Mesenchymal stem cell (in vitro differentiated cells and primary cell): ENCODE measurements around the gene TMEM184B.
"Not testable (repeated sequence)": the region's sequence is repeated elsewhere in the genome, so short reads cannot be mapped to it uniquely, and the experiment has no call there.

ENCODE experiments used
- DNase-seq: peaks from one replicate; pipeline ENCODE4 v3.0.0-alpha.2; 2013
- H2AFZ ChIP-seq: one replicate; pipeline ENCODE4 v1.6.1; 2013; ENCODE audit warnings: low read depth, mild to moderate bottlenecking, control low read depth, inconsistent platforms, low read length, moderate library complexity
- H2AK5ac ChIP-seq: 2 replicates; pipeline ENCODE4 v1.6.1; 2013; ENCODE audit warnings: low read length, moderate library complexity, mild to moderate bottlenecking, inconsistent platforms; ENCODE audit not compliant: severe bottlenecking
- H2BK120ac ChIP-seq: one replicate; pipeline ENCODE4 v1.6.1; 2013; ENCODE audit warnings: low read depth, mild to moderate bottlenecking, inconsistent platforms, low read length, moderate library complexity
- H2BK12ac ChIP-seq, 2 experiments: one replicate each; pipeline ENCODE4 v1.6.1; 2013; ENCODE audit warnings: inconsistent platforms in 2 of 2, low read length in 2 of 2, mild to moderate bottlenecking in 2 of 2, moderate library complexity in 2 of 2, control low read depth in 1 of 2
- H2BK15ac ChIP-seq: one replicate; pipeline ENCODE4 v1.6.1; 2013; ENCODE audit warnings: mild to moderate bottlenecking, low read depth, inconsistent platforms; ENCODE audit not compliant: poor library complexity, severe bottlenecking
- H2BK5ac ChIP-seq: 2 replicates; pipeline ENCODE4 v1.6.1; 2013; ENCODE audit warnings: low read depth, mild to moderate bottlenecking, low read length, control low read depth, inconsistent platforms; ENCODE audit not compliant: poor library complexity, severe bottlenecking
- H3K14ac ChIP-seq, 2 experiments: one replicate each; pipeline ENCODE4 v1.6.1; 2013; ENCODE audit warnings: inconsistent platforms in 2 of 2, low read length in 2 of 2, control low read depth in 1 of 2, mild to moderate bottlenecking in 1 of 2, moderate library complexity in 1 of 2
- H3K18ac ChIP-seq, 2 experiments: one replicate each; pipeline ENCODE4 v1.6.1; 2013; ENCODE audit warnings: inconsistent platforms in 2 of 2, low read length in 2 of 2, control low read depth in 1 of 2, low read depth in 1 of 2, mild to moderate bottlenecking in 1 of 2
- H3K23ac ChIP-seq, 2 experiments: one replicate each; pipeline ENCODE4 v1.6.1; 2013; ENCODE audit warnings: inconsistent platforms in 2 of 2, low read length in 2 of 2, mild to moderate bottlenecking in 2 of 2, moderate library complexity in 2 of 2, control low read depth in 1 of 2
- H3K27ac ChIP-seq: 2 replicates; pipeline ENCODE4 v1.5.1; 2013; ENCODE audit warnings: mild to moderate bottlenecking, moderate library complexity, low read length, control low read depth, inconsistent platforms; ENCODE audit not compliant: poor library complexity, severe bottlenecking
- H3K27me3 ChIP-seq, 2 experiments: 2 replicates each; pipeline versions ENCODE4 v1.6.1 to v1.7.0; 2013; ENCODE audit warnings: low read length in 2 of 2, mild to moderate bottlenecking in 2 of 2, moderate library complexity in 2 of 2, control low read depth in 1 of 2, inconsistent platforms in 1 of 2; ENCODE audit not compliant: control insufficient read depth in 1 of 2, insufficient read depth in 1 of 2
- H3K36me3 ChIP-seq, 2 experiments: 2 replicates each; pipeline versions ENCODE4 v1.6.1 to v1.7.0; 2013; ENCODE audit warnings: low read length in 2 of 2, control low read depth in 1 of 2, inconsistent platforms in 1 of 2, low read depth in 1 of 2, mild to moderate bottlenecking in 1 of 2; ENCODE audit not compliant: insufficient read depth in 2 of 2, control insufficient read depth in 1 of 2
- H3K4ac ChIP-seq, 2 experiments: one replicate each; pipeline ENCODE4 v1.6.1; 2013; ENCODE audit warnings: inconsistent platforms in 2 of 2, low read length in 2 of 2, mild to moderate bottlenecking in 2 of 2, moderate library complexity in 2 of 2, control low read depth in 1 of 2, low read depth in 1 of 2
- H3K4me1 ChIP-seq: 2 replicates; pipeline ENCODE4 v1.6.1; 2013; ENCODE audit warnings: low read depth, low read length, control low read depth; ENCODE audit not compliant: control insufficient read depth, insufficient read depth
- H3K4me2 ChIP-seq: 2 replicates; pipeline ENCODE4 v1.6.1; 2013; ENCODE audit warnings: low read length, mild to moderate bottlenecking, inconsistent platforms; ENCODE audit not compliant: poor library complexity, severe bottlenecking
- H3K4me3 ChIP-seq, 2 experiments: 2 replicates each; pipeline versions ENCODE4 v1.5.1 to v1.7.0; 2013; ENCODE audit warnings: low read length in 2 of 2, mild to moderate bottlenecking in 2 of 2, control low read depth in 1 of 2, low read depth in 1 of 2; ENCODE audit not compliant: insufficient read depth in 1 of 2
- H3K79me1 ChIP-seq: replicated peaks from 2 replicates; pipeline ENCODE4 v1.6.1; 2013; ENCODE audit warnings: mild to moderate bottlenecking, control low read depth, low read length, inconsistent platforms; ENCODE audit not compliant: poor library complexity, severe bottlenecking
- H3K9ac ChIP-seq: 2 replicates; pipeline ENCODE4 v1.7.0; 2013; ENCODE audit warnings: mild to moderate bottlenecking, low read length, moderate library complexity
- H3K9me3 ChIP-seq: 2 replicates; pipeline ENCODE4 v1.7.0; 2013; ENCODE audit warnings: mild to moderate bottlenecking, low read length; ENCODE audit not compliant: control insufficient read depth
- H4K8ac ChIP-seq: one replicate; pipeline ENCODE4 v1.6.1; 2013; ENCODE audit warnings: inconsistent platforms, mild to moderate bottlenecking, low read length, moderate library complexity
- H4K91ac ChIP-seq: one replicate; pipeline ENCODE4 v1.6.1; 2013; ENCODE audit warnings: mild to moderate bottlenecking, low read length, inconsistent platforms
- WGBS: methylation state at CpG from one replicate; pipeline ENCODE4 v1.1.7; 2013; ENCODE audit warnings: mixed read lengths; 5-methylcytosine and 5-hydroxymethylcytosine counted together

The TMEM184B gene

GRCh38 chr22:38181453-38182200 is 91.2 kb downstream of the TMEM184B start, which contains the start of gene PLA2G6:
Gene PLA2G6, minus strand, starts transcription at chr22:38181830. Its CDS starts 12,404 bp downstream, at chr22:38169426.
- peak within 1 kb of the TSS; percentile 64 for H3K27ac ChIP-seq
- peak within 1 kb of the TSS; percentile 99 for H4K91ac ChIP-seq
- WGBS: 8% methylated on average over 48 of the region's 48 CpGs
- H3K4me3 ChIP-seq: peak within 1 kb of the TSS; percentile 53 to 90
- H3K14ac ChIP-seq: peak within 1 kb of the TSS in 1 of 2 experiments; percentile 13
- H3K79me1 ChIP-seq: peaks cover 8% of the 10 kb centered on the region
- H2BK5ac ChIP-seq: peak within 1 kb of the TSS; percentile 32
- peak within 1 kb of the TSS; percentile 96 to 98 for H3K18ac ChIP-seq
- H3K27me3 ChIP-seq: no peaks in the 10 kb centered on the region
- peak within 1 kb of the TSS; percentile 68 for H3K4me2 ChIP-seq
- peak within 1 kb of the TSS; percentile 79 to 99 for H3K4ac ChIP-seq
- H2BK120ac ChIP-seq: peak within 1 kb of the TSS; percentile 92
- peak within 1 kb of the TSS; percentile 80 for H2BK15ac ChIP-seq
- H2BK12ac ChIP-seq: peak within 1 kb of the TSS; percentile 99
- H3K4me1 ChIP-seq: peaks cover 18% of the 10 kb centered on the region
- H3K9ac ChIP-seq: peak within 1 kb of the TSS; percentile 99
- peak; percentile 99 for DNase-seq
- no peaks in the 10 kb centered on the region for H3K9me3 ChIP-seq
- H2AFZ ChIP-seq: peak within 1 kb of the TSS; percentile 18
- peak within 1 kb of the TSS; percentile 34 for H2AK5ac ChIP-seq
- no peaks in the 10 kb centered on the region for H3K36me3 ChIP-seq
- H3K23ac ChIP-seq: peak within 1 kb of the TSS in 1 of 2 experiments; percentile 46
- peak within 1 kb of the TSS; percentile 96 for H4K8ac ChIP-seq

GRCh38 chr22:38180841-38181452 is 91.9 kb downstream of the TMEM184B start:
- Histone ChIP-seq H3K18ac (peak overlapping the region; percentile 96 to 98), H2AK5ac (peak overlapping the region; percentile 34), H3K36me3 (no peaks in the 10 kb centered on the region), H2AFZ (no peak overlapping the region), H4K8ac (peak overlapping the region; percentile 96), H3K79me1 (peaks cover 8% of the 10 kb centered on the region), H2BK120ac (peak overlapping the region; percentile 92), H3K4ac (peak overlapping the region; percentile 79 to 99), H3K27ac (peak overlapping the region; percentile 48), H3K9me3 (no peaks in the 10 kb centered on the region), H4K91ac (peak overlapping the region; percentile 99), H3K27me3 (no peaks in the 10 kb centered on the region), H3K14ac (no peak overlapping the region), H3K4me2 (peak overlapping the region; percentile 68), H2BK5ac (peak overlapping the region; percentile 32), H3K9ac (peak overlapping the region; percentile 99), H3K23ac (peak overlapping the region in 1 of 2 experiments; percentile 46), H2BK12ac (peak overlapping the region; percentile 99), H3K4me3 (peak overlapping the region; percentile 53 to 90), H2BK15ac (peak overlapping the region; percentile 80), H3K4me1 (peaks cover 24% of the 10 kb centered on the region)
- no peak for DNase-seq
- 71% methylated on average over 11 of the region's 14 CpGs for WGBS

- not testable (repeated sequence) for H3K27me3 ChIP-seq, H4K8ac ChIP-seq, H3K4me3 ChIP-seq, H2BK12ac ChIP-seq, H3K27ac ChIP-seq, H2AFZ ChIP-seq, H3K4me2 ChIP-seq, H2BK15ac ChIP-seq, DNase-seq, H3K4ac ChIP-seq, H2BK120ac ChIP-seq, H2BK5ac ChIP-seq, H3K23ac ChIP-seq, H3K9me3 ChIP-seq, H3K79me1 ChIP-seq, H3K36me3 ChIP-seq, H2AK5ac ChIP-seq, H3K14ac ChIP-seq
- Histone ChIP-seq H3K18ac (peak overlapping the region in 1 of 2 experiments; percentile 61), H4K91ac (peak overlapping the region; percentile 84), H3K4me1 (peaks cover 26% of the 10 kb centered on the region), H3K9ac (peak overlapping the region; percentile 74)
- 93% methylated on average over 4 of the region's 7 CpGs for WGBS
Measured at GRCh38 chr22:38178605-38178937, 94.2 kb downstream of the TMEM184B start.

- Histone ChIP-seq H3K9ac (peak overlapping the region; percentile 74), H3K9me3 (no peaks in the 10 kb centered on the region), H3K36me3 (no peaks in the 10 kb centered on the region), H2BK15ac (no peak overlapping the region), H3K4me3 (no peak overlapping the region), H4K8ac (peak overlapping the region; percentile 71), H2BK12ac (peak overlapping the region in 1 of 2 experiments; percentile 70), H3K27me3 (no peaks in the 10 kb centered on the region), H3K14ac (no peak overlapping the region), H4K91ac (peak overlapping the region; percentile 84), H3K4ac (peak overlapping the region in 1 of 2 experiments; percentile 64), H3K79me1 (peaks cover 12% of the 10 kb centered on the region), H2AK5ac (no peak overlapping the region), H3K4me2 (no peak overlapping the region), H2BK120ac (no peak overlapping the region), H2AFZ (no peak overlapping the region), H3K23ac (no peak overlapping the region), H2BK5ac (no peak overlapping the region), H3K27ac (peak overlapping the region; percentile 44), H3K4me1 (peaks cover 27% of the 10 kb centered on the region), H3K18ac (peak overlapping the region; percentile 4 to 61)
- 33% methylated on average over 14 of the region's 15 CpGs for WGBS
- peak; percentile 96 for DNase-seq
Measured at GRCh38 chr22:38177926-38178604, 94.7 kb downstream of the TMEM184B start.
